HG03439 (cell line): Measurements from ENCODE around the gene ZNF33B.
"Not testable (repeated sequence)": the region's sequence is repeated elsewhere in the genome, so short reads cannot be mapped to it uniquely, and the experiment has no call there.

Experiments used
- ATAC-seq: cut with Tn5 transposase; IDR thresholded peaks from one replicate; pipeline ENCODE4 v1.9.1; 2021; ENCODE audit warnings: mild to moderate bottlenecking, moderate library complexity; ENCODE audit not compliant: unreplicated experiment

The ZNF33B gene

DNA sequence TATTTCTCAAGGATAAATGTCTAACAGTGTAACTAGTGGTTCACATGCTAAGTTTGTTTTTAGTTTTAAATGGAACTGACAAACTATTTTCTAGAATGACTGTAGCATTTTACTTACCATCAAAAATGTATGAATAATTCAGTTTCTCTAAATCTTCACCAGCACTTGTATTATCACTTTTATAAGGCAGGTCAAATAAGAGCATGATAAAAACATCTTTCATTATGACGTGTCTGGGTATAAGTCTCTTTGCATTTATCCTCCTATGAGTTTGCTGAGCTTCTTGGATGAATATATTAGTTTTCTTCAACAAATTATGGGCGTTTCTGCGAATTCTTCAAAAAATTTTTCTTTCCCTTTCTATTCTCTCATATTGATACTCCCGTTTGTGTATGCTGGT lies 19.9 kb downstream of the ZNF33B start:
- no peak for ATAC-seq

DNA sequence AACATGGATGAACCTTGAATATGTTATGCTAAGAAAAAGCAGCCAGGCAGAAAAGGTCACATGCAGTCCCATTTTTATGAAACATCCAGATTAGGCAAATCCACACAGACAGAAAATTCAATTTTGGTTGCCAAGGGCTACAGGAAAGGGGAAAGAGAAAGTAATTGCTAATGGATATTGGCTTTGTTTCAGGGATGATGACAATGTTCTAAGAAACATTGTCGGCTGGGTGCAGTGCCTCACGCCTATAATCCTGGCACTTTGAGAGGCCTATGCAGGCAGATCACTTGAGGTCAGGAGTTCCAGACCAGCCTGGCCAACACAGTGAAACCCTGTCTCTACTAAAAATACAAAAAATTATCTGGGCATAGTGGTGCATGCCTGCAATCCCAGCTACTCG lies 23.0 kb downstream of the ZNF33B start:
- ATAC-seq: no peak

DNA sequence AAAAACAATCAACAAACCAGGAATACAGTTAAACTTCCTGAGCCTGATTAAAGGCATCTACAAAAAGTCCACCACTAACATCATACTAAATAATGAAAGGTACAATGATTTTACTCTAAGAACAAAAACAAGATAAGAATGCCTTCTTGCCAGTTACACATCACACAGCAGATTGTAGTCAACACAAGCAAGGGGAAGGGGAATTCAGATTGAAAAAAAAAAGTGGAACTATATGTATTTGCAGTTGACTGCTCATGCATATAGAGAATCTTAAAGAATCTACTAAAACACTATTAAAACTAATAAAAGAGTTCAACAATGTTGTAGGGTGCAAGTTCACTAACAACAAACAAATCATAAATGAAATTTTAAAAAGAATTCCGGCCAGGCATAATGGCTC lies 28.5 kb downstream of the ZNF33B start:
- ATAC-seq: no peak

DNA sequence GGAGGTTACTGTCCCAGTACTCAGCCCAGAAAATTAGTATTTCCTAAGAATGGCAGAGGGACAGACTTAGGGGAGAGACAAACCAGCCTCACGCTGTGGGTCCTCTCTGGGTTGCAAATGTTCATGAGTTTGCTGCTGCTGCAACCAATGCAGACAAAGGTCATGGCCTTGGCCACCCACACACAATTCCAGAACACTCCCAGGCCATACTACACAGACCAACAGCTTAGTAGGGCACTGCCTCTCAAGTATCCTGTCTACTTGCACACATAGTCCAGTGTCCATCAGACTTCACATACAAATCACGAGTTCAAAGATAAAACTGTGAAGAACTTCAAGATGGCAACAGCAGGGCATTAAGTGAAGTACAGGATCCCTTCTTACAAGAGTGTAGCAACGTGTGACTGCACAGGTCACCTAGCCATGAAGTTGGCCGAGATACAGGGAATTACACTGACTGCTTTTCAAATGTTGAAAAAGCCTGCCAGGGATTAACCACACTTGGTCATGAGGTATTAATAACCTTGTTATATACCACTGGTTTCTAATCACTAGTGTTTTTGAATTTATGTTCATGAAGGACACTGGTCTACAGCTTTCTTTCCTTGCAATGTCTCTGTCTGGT lies 40.0 kb downstream of the ZNF33B start:
- ATAC-seq: no peak

DNA sequence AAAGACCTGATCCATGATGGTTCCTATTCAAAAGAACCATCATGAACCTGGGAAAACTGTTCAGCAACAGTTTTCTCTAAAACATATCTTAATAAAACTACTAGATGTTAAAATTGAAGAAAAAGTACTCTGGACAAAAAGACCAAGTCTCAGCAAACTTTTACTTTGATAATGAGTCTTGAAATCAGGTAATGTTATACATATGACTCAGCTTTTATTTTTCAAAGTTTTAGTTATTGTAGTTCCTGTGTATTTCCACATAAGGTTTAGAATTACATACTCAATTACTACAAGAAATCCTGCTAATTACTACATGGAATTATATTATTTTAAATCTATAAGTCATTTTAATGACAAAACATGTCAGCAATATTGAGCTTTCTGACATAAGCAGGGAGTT lies 42.2 kb downstream of the ZNF33B start:
- ATAC-seq: no peak

DNA sequence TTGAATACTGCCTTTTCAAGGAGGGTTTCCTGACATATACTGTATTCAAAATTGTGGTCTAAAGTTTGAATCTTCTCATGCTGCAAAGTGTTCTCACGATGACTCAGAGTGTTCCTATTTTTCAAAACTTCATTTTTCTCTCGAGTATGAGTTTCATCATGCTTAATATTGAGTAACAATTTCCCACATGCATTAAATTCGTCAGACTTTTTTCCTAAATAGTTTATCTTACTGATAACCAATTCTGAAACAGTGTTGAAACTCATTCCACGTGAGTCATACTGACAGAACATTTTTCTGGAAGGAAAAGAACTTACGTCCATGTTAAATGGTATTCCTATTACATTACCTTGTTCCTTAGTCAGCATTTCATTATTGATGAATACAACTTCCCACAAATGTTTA lies 44.1 kb downstream of the ZNF33B start:
- ATAC-seq: no peak

DNA sequence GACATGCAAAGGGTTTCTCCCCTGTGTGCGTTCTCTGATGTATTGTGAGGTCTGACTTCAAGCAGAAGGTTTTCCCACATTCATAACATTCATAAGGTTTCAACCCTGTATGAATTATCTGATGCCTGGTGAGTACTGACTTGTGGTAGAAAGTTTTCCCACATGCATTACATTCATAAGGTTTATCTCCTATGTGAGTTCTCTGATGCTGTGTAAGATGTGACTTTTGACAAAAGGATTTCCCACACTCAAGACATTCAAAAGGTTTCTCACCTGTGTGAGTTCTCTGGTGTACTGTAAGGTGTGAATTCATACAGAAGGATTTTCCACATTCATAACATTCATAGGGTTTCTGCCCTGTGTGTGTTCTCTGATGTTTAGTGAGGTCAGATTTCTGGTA lies 45.1 kb downstream of the ZNF33B start:
- no peak for ATAC-seq

DNA sequence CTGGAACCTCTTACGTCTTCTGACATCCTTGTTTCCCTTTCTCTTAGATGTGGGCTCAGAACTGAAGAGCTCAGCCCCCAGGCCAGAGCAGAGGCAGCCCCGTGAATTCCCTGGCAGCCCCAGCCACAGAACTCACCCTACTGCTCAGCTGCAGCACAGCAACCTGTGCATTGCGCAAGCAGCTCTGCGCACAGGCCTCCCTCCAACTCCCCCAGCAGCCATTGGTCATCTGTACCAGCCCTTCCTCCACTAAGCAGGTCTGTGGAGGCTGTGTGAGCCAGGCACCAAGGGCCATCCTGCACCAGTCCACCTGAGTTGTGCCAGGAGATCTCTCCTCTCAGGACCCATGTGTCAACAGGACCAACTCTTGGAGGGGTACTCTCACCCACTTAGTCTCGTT lies 54.5 kb downstream of the ZNF33B start:
- ATAC-seq: no peak

DNA sequence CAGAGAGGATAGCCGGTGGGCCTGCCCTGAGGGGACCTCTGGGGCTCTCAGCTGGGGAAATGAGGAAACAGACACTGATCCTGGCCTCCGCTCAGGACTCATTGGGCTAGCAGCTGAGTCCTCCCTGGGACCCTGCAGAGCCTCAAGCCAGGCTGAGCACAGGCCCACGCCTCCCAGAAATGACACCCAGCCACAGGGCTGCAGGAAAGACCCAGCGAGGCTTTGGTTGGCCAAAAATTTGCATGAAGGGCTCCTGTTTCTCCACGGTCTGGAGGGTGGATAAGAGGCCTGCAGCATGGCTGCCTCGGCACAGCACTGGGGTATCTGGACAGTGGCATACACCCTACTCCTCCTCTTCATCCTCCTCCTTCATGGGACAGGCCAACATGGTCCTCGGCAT lies 60.4 kb downstream of the ZNF33B start:
- no peak for ATAC-seq

DNA sequence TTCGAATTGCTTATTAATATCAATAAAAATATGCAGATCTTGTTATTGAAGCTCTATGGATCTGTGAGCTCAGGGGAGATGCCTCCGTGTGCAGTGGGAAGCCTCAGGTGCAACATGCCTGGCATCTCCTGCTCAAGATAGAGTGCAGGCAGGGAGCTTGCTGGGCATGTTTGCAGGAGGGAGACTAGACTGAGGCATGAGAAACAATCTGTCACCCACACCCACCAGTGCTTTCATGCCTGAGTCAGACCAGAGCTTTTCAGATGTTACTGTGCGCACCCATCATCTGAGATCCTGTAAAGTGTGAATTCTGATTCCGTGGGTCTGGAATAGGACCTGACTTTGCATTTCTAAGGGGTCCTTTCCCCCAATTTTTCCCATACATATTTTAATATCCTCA lies 62.0 kb downstream of the ZNF33B start:
- ATAC-seq: no peak

DNA sequence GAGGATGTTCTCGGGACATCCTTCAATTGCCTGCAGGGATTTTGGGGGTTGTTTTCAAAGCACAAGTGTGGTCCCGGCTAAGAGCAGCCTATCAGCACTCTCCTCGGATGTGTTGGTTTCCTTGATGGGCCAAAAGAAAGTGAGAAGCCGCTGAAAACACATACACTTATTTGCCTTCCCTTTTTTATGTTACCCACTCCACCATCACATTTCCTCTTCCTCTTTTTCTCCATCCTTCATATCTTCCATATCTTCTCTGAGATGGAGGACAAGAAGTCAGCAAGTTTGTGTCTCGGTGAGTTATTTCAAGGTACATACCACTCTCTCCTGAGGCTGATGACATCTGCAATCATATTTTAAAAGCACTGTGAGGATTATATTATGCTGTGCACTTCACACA lies 64.0 kb downstream of the ZNF33B start:
- no peak for ATAC-seq

DNA sequence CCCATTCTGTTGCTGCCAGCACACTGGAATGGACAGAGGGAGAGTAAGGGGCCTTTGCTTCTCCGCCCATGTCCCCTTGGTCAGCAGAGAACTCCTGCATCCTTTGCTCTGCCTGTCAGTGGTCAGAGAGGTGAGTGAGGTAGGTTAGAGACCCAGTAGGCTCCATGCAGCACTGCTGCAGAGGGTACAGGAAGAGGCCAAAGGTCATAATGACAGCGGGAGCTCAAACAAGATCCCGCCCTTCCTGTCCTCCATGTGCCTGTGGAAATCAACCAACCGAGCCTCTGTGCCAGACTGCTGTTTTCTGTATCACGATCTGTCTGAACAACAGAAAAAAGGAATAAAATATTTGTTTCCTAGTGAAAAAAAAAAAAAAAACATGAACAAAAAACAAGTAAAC lies 81.4 kb downstream of the ZNF33B start:
- no peak for ATAC-seq

DNA sequence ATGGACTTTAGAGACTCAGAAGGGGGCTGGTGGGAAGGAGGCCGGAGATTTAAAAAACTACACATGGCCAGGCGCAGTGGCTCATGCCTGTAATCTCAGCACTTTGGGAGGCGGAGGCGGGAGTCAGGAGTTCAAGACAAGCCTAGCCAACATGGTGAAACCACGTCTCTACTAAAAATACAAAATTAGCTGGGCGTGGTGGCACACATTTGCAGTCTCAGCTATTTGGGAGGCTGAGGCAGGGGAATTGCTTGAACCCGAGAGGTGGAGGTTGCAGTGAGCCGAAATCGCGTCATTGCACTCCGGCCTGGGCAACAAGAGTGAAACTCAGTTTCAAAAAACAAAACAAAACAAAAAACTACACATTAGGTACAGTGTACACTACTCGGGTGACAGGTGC lies 84.8 kb downstream of the ZNF33B start:
- ATAC-seq: not testable (repeated sequence)

DNA sequence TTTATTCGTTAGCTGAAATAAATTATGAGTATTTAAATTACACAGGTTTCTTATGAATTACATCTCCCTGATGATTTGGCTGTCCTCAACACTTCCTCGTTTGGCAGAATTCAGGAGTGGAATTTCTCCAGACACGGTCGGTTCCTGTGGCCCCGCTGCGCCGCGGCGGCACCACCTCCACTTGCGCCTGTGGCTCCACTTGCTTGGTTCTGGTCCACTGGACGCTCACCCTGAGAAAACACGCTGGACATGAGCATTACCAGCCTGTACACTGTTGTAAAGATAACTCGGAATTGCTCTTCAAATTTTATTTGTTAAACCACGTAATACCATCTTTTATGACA lies 85.3 kb downstream of the ZNF33B start:
- peak; percentile 25 for ATAC-seq

DNA sequence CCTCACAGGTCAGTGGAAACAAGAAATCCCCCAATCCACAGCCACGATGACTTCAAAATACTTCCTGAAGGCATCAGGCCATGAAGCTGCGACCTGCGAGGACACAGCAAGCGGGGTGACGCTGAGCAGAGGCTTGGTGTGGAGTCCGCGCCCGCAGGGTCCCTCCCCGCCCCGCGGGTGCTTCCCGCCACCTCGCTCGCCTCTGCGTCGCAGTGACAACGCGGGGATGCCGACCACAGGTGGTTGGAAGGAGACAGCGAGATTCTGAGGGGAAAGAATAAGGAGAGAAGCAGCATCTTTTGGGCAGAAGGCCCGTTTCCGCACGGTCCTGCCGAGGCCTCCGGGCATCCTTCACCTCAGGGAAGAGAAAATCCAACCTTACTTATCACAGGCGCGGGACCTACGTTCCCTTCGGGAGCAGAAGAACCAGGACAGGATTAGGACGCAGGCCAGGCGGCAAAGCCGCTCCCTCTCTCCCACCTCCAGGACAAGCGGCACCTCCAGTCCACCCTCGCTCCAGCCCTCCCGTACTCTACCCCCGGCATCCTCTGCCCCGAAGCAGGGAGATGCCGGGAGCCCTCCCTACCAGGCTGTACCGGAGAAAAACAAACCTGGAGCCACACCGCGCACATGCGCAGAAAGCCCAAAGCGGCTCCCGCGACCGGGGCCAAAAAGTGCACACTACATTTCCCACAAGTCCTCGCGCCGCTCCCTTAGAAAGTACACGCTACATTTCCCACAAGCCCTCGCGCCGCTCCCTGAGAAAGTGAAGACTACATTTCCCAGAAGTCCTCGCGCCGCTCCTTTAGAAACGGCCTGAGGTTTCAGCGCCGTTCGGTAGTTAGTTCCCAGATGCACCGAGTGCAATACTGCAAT lies 85.9 kb downstream of the ZNF33B start:
- ATAC-seq: peak; percentile 97

DNA sequence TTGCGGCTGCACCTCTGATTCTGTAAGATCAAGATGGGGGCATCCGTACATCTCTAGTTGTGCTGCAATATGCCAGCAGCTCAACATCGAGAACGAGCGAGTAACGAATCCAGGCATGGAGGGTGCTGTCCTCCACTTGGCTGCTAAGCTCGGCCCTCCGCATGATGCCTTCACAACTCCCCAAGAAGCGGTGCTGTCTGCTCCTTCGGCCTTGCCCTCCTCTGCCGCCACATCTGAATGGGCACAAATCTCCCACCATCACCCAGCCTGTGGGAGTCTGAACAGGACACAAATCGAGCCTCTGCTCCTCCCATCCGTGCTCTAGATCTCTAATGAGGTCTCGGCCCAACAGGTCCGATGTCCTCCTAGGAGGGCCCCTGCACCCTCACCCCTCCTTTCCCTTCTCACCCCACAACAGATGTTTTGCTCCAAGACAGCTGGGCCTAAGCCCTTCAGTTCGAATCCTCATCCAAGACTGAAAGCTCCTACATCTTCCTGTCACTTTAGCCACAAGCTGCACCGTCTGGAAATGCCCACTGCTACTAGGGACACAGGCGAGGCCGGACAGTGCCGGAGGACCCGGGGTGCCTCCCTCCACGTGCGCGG lies 86.7 kb downstream of the ZNF33B start:
- no peak for ATAC-seq

DNA sequence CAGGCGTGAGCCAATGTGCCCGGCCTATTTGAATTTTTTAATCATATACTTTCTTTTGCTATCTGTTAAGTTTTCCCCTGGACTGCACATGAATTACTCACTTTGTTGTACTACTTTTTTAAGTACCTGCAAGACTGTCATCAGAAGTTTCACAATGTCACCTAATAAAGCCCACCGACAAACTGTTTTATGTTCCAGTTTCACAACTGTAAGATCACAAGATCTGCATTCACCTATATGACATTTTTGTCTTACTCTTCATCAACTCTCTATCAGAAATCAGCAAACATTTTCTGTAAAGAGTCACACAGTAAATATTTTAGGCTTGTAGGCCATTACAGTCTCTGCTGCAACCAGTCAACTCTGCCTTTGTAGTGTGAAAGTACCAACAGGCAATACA lies 88.5 kb downstream of the ZNF33B start:
- no peak for ATAC-seq

DNA sequence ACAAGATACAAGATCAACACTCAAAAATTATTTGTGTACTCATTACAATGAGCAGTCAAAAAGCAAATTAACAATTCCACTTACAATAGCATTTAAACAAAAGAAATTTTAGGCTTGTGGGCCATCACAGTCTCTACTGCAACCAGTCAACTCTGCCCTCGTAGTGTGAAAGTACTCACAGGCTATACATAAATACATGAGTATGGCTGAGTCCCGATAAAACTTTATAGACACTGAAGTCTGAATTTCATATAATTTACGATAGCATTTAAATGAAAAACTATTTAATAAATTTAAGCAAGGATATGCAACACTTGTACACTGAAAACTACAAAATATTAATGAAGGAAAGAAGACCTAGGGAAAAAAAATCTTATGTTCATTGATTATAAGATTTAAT lies 90.1 kb downstream of the ZNF33B start:
- ATAC-seq: no peak

DNA sequence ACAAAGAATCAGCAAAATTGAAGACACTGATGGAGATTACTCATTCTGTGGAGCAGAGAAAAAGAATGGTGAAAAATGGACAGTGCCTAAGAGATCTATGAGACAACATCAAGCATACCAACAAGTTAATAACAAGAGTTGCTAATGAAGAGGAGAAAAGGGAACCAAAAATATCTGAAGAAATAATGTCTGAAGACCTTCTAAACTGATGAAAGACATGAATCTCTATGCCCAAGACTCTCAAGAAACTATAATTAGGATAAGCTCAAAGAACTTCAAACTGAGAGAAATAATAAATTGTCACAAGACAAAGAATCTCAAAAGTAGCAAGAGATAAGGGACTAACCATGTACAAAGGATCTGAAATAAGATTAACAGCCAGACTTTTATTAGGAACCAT lies 93.4 kb downstream of the ZNF33B start:
- ATAC-seq: no peak

DNA sequence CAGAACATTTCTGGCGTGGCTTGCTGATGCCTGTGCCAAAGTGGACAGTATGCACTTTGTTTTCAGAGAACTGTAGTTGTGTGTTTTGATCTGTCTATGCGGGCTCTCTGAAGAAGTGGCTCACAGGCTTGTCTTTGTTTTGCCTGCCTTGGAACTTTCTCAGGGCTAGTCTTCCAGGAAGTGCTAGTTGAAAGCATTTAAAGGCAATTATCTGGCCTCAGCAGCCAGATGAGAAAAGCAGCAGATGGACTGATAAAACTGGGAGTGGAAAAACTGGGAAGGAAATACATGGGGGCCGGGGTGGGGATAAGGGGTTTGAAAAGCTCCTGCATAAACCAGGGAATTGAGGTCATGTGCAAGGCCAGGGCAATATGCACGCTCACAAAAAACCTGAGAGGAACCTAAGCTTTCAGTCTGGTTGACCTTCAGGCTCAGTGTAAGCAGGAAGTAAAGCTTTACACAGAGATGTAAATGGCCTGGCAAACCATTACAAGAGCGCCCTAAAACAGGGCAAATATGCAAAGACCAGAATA lies 94.5 kb downstream of the ZNF33B start:
- ATAC-seq: no peak
